Uterus (tissue), 2 donors: ENCODE data around the gene PTGS1.
"Not testable (repeated sequence)": the region's sequence is repeated elsewhere in the genome, so short reads cannot be mapped to it uniquely, and the experiment has no call there.

Experiments
- POLR2A ChIP-seq, 2 donors: fragments of 450-650 bp; IDR thresholded peaks; one replicate each; pipeline ENCODE4 v1.6.1; 2016; ENCODE audit warnings: antibody characterized with exemption in 2 of 2, mild to moderate bottlenecking in 1 of 2, moderate library complexity in 1 of 2
- TF ChIP-seq, protein P1 (sequence below), 4 experiments: fragments of 200-600 bp in 2 of 4; fragments of 450-650 bp in 2 of 4; sonication (generic) in 2 of 4; IDR thresholded peaks; one replicate each; pipeline ENCODE4 v1.5.1; 2016 to 2019; ENCODE audit warnings: antibody characterized with exemption in 4 of 4, mild to moderate bottlenecking in 2 of 4, moderate library complexity in 1 of 4

DNA sequence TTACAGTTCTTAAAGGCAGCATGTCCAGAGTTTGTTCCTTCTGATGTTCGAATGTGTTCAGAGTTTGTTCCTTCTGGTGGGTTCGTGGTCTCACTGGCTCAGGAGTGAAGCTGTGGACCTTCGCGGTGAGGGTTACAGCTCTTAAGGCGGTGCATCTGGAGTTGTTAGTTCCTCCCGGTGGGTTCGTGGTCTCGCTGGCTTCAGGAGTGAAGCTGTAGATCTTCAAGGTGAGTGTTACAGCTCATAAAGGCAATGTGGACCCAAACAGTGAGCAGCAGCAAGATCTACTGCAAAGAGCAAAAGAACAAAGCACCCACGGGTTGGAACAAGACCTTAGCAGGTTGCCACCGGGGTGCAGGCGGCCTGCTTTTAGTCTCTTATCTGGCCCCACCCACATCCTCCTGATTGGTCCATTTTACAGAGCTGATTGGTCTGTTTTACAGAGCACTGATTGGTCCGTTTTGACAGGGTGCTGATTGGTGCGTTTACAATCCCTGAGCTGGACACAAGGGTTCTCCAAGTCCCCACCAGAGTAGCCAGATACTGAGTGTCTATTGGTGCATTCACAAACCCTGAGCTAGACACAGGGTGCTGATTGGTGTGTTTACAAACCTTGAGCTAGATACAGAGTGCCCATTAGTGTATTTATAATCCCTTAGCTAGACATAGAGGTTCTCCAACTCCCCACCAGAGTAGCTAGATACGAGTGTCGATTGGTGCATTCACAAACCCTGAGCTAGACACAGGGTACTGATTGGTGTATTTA is 34.7 kb downstream of the PTGS1 start:
- TF ChIP-seq, protein P1, sequence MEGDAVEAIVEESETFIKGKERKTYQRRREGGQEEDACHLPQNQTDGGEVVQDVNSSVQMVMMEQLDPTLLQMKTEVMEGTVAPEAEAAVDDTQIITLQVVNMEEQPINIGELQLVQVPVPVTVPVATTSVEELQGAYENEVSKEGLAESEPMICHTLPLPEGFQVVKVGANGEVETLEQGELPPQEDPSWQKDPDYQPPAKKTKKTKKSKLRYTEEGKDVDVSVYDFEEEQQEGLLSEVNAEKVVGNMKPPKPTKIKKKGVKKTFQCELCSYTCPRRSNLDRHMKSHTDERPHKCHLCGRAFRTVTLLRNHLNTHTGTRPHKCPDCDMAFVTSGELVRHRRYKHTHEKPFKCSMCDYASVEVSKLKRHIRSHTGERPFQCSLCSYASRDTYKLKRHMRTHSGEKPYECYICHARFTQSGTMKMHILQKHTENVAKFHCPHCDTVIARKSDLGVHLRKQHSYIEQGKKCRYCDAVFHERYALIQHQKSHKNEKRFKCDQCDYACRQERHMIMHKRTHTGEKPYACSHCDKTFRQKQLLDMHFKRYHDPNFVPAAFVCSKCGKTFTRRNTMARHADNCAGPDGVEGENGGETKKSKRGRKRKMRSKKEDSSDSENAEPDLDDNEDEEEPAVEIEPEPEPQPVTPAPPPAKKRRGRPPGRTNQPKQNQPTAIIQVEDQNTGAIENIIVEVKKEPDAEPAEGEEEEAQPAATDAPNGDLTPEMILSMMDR (IDR thresholded peaks at IDR 0.05): not testable (repeated sequence)
- not testable (repeated sequence) for TF ChIP-seq POLR2A (IDR thresholded peaks at IDR 0.05)
